A673 (cell line): ENCODE results near the gene CDK19.

Source experiments
- CTCF ChIP-seq: fragments of 300-800, 200-600 bp; sonication (generic); conservative IDR thresholded peaks from 2 replicates; pipeline ENCODE4 v1.5.1; 2017; ENCODE audit warnings: low read depth, mild to moderate bottlenecking, antibody characterized with exemption, low read length, moderate library complexity, mixed read lengths
- EZH2 ChIP-seq: fragments of 200-600 bp; sonication (generic); IDR thresholded peaks from 2 replicates; pipeline ENCODE4 v1.6.1; 2017; ENCODE audit warnings: borderline replicate concordance, low read depth, mild to moderate bottlenecking, mixed read lengths, antibody characterized with exemption, low read length; ENCODE audit not compliant: poor library complexity, severe bottlenecking

DNA sequence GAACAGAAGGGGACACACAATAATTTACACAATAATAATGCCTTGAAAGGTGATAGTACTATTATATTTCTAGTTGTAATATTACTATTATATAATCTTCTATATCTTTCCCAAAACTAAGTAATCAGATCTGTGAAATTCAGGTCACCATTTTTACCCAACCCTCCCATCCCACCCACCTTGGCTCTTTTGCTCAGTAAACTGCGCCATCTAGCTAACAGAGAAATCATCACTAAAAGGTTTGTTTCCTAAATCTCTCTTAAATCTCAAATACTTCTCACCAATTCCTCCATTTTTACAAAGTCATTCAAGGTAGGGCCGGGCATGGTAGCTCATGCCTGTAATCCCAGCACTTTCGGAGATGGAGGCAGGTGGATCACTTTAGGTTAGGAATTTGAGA lies 83.4 kb downstream of the CDK19 start:
- TF ChIP-seq CTCF = peak; percentile 26; the same call in 1 of the 2 replicates
- no peak for TF ChIP-seq EZH2
